Lower leg skin (tissue), 4 donors: ENCODE measurements around the gene CNPPD1. TPM values are rescaled to one million over a fixed set of nuclear protein-coding genes. Genes with fewer than 3 reads are reported as not detected.

Source experiments
- DNase-seq, 2 donors: peaks; one replicate each; pipeline ENCODE4 v3.0.0-alpha.2; 2019; ENCODE audit warnings: low spot score in 2 of 2
- H3K4me3 ChIP-seq: fragments of 200-600 bp; sonication (generic); 2 replicates; pipeline ENCODE4 v1.5.1; 2017; ENCODE audit warnings: mild to moderate bottlenecking, low read depth; ENCODE audit not compliant: poor library complexity, severe bottlenecking
- POLR2A ChIP-seq, 2 donors: fragments of 450-650 bp; IDR thresholded peaks; one replicate each; pipeline ENCODE4 v1.6.1; 2016 to 2017; ENCODE audit warnings: antibody characterized with exemption in 2 of 2, mild to moderate bottlenecking in 1 of 2, moderate library complexity in 1 of 2
- WGBS, 2 donors: methylation state at CpG; one replicate each; pipeline ENCODE4 v1.1.5; 2018; 5-methylcytosine and 5-hydroxymethylcytosine counted together
- intact Hi-C: fragments of 100-400 bp; cut with DNase I; formaldehyde crosslinking; loops from one replicate; pipeline ENCODE4 v1.15.0; 2023; ENCODE audit warnings: low total_unique reads
- total RNA-seq, 4 donors: library from RNA; depleted of rRNA; stranded (reverse); fragments of >200 nt; gene quantifications; one replicate each; pipeline ENCODE4 v1.1.0, GENCODE V29; 2016
- TF ChIP-seq, protein P1 (sequence below), 3 donors: fragments of 450-650 bp; IDR thresholded peaks; one replicate each; pipeline ENCODE4 v1.5.1; 2016; ENCODE audit warnings: antibody characterized with exemption in 3 of 3, mild to moderate bottlenecking in 3 of 3, moderate library complexity in 2 of 3

The CNPPD1 gene
- total RNA-seq, 4 donors from 2014 or later: 48.0 to 76.7 (median 66.9) TPM

DNA sequence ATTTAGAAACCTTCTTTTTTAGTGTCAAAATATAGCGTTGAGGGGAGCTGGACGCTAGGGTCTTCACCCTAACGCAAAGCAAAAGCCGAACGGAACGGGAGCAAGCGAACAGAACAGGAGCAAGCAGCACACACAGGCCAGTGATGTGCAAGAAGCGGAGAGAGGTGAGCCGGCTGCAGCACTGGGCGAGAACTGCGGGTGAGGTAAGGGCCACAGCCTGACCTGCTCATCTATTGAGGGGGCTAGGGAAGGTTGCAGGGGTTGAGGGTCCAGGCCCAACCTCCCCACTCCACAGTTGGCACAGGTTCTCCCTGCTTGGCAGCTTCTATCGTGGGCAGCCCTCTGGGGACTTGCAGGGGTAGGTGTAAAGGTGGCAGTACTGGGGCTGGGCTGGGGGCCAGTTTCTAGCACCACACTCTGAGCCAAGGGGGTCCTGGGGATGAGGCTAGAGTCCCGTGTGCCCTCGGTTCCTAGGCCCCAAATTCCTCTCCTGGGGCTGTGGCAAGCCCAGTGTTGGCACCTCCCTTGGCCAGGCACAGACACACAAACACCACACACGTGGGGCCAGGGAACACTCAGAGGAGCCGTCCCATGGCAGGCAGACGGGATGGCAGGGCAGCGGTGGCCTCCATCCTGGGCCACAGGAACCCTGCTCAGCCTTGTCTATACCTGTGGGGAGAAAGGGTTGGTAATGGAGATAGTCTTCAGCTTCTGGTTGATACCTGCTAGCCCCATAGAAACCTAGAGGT is 43.2 kb upstream of the CNPPD1 start:
- WGBS, 2 donors: 88 to 89% methylated on average over 18 of the region's 18 CpGs
- intact Hi-C loops: loop anchor here (10.0 kb wide), 1 partner anchor 915 kb away; no protein-coding TSS in a partner anchor
- TF ChIP-seq, protein P1, sequence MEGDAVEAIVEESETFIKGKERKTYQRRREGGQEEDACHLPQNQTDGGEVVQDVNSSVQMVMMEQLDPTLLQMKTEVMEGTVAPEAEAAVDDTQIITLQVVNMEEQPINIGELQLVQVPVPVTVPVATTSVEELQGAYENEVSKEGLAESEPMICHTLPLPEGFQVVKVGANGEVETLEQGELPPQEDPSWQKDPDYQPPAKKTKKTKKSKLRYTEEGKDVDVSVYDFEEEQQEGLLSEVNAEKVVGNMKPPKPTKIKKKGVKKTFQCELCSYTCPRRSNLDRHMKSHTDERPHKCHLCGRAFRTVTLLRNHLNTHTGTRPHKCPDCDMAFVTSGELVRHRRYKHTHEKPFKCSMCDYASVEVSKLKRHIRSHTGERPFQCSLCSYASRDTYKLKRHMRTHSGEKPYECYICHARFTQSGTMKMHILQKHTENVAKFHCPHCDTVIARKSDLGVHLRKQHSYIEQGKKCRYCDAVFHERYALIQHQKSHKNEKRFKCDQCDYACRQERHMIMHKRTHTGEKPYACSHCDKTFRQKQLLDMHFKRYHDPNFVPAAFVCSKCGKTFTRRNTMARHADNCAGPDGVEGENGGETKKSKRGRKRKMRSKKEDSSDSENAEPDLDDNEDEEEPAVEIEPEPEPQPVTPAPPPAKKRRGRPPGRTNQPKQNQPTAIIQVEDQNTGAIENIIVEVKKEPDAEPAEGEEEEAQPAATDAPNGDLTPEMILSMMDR (IDR thresholded peaks at IDR 0.05): no peak
- no peak for DNase-seq
- H3K4me3 ChIP-seq: no peak overlapping the region

DNA sequence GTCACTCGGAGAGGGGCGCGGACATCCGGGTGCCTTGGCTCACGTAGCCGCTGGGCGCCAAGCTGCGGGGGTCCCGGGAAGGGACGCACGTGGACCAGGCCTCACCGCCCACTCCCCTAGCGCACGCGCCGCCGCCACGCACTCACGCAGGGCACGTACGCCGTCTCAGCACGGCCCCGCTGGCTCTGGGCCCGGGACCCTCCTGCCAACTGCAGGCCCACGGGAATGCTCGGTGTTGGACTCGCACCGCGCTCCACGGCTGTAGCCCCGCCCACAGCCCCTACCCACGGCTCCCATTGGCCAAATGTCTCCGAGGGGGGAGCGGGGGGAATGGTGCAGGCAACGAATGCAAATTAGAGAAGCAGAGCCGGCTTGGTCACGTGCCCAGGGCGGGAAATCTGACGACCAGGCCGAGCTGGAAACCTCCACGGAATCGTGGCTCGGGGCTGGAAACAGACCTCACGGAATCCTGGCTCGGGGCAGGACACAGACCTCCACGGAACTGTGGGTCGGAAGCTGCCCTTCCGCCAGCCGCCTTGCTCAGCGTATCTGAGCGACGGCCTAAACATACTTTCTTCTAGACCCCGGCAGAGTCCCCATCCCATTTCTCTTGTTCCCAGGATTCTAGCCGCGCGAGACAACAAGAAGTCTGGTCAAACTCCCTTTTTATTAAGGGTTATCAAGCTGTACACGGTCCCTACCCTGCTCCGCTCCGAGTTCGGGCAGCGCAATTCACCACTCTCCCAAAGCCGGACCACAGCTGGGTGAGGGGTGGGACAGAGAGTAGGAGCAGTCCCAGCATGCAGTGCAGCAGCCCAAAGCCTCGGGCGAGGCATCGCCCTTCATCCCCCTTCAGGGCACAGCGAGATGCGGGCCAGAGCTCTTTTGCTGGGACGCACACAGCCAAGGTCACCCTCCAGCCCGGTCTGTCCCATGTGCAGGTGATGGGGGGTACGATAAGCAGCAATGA is 42.3 kb upstream of the CNPPD1 start, which contains the start of gene ABCB6:
Gene ABCB6, minus strand, starts transcription at position 227 of the 970 bp plus-strand sequence. CDS start 285 bp downstream, outside the sequence.
- peak; percentile 97 to 99 for DNase-seq
- peak within 1 kb of the TSS; percentile 26 for H3K4me3 ChIP-seq
- intact Hi-C loops: no loop called here
- WGBS, 2 donors: 10 to 21% methylated on average over 36 to 70 of the region's 71 CpGs
- TF ChIP-seq, protein P1 (IDR thresholded peaks at IDR 0.05): no peak
- no peak for TF ChIP-seq POLR2A (IDR thresholded peaks at IDR 0.05)

DNA sequence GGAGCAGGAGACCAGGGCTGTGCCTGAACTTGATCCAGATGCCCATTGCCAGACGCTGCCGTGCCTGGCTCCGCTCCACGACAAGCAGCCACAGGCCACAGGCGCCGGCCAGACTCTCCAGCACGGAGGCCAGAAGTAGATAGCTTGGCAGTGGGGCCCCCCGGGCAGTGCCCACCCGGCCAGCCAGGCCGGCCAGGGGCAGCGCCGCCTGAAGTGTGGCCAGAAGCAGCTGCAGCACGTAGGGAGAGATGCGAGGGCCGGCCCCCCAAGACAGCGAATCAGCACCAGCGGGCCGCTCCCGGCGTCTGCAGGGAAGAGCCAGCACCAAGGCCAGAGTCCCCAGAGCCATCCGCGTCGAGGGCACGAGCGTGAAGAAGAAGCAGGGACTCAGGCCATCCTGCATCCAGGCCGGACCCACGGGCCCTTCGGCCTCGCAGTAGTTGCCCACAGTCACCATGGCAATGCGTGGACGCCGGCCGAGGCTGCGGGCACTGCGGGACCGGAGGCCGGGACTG is 41.5 kb upstream of the CNPPD1 start:
- intact Hi-C loops: no loop called here
- DNase-seq: peak; percentile 38 to 92
- 0 to 1% methylated on average over 2 to 21 of the region's 37 CpGs for WGBS, 2 donors
- TF ChIP-seq, protein P1 (IDR thresholded peaks at IDR 0.05): no peak
- no peak for TF ChIP-seq POLR2A (IDR thresholded peaks at IDR 0.05)
- peak overlapping the region; percentile 26 for H3K4me3 ChIP-seq

DNA sequence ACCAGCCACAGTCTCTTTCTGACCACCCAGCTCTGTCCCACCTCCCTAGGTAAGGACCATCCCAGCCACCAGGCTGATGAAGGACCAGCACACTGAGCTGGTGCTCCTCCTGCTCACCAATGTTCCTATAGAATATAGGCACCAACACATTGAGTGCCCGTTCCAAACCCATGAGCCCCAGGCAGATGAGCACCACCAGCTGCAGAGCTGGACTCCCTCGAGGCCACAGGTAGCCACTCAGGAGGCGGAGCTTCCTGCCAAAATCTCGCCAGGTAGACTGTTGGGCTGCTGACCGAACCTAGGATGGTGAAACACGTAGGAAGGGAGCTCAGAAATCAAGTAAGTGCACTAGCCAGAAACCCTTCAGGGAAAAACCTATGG is 39.8 kb upstream of the CNPPD1 start:
- 89% methylated on average over 6 of the region's 6 CpGs for WGBS, 2 donors
- TF ChIP-seq, protein P1 (IDR thresholded peaks at IDR 0.05): no peak
- TF ChIP-seq POLR2A (IDR thresholded peaks at IDR 0.05): no peak
- no peak overlapping the region for H3K4me3 ChIP-seq
- DNase-seq: no peak
- intact Hi-C loops: no loop called here

DNA sequence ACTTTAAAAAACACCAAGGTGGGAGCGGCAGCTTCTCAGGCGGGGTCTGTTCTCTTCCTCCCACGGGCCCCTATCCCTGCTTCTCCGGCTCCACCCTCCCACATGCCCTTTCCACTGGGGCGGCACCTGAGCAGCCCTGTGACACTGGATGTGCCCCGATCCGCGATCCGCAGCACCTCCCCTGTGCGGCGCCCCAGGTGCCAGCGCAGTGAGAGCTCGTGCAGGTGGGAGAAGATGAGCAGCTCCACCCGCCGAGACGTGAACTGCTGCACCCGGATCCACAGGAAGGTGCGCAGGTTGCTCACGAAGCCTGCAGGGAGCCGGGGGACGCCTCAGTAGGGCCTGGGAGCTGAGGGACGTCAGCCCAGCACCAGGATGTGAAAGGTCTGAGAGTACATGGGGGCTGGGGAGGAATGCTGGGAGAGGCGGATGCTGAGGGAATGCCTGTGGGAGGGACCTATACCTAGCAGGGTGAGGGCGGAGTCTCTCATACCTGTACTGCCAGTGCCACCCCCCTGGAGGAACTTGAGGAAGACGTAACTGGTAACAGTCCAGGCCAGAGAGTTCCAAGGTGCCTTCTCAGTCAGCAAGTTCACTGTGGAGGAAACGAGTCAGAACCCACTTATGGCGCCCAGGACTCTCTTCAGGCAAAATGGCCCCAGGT is 39.3 kb upstream of the CNPPD1 start:
- WGBS, 2 donors: 90% methylated on average over 27 of the region's 27 CpGs
- TF ChIP-seq POLR2A (IDR thresholded peaks at IDR 0.05): no peak
- TF ChIP-seq, protein P1 (IDR thresholded peaks at IDR 0.05): no peak
- DNase-seq: no peak
- no peak overlapping the region for H3K4me3 ChIP-seq
- intact Hi-C loops: no loop called here
